ENCODE data around the gene NGF. TPM values are rescaled to one million over a fixed set of nuclear protein-coding genes. Genes with fewer than 3 reads are reported as not detected.
"Not testable (repeated sequence)": the region's sequence is repeated elsewhere in the genome, so short reads cannot be mapped to it uniquely, and the experiment has no call there.

NGF gene
- total RNA-seq, 3 donors from 2014 or later (not counting 1 experiment from before 2014, with no cell fraction given): not detected

DNA sequence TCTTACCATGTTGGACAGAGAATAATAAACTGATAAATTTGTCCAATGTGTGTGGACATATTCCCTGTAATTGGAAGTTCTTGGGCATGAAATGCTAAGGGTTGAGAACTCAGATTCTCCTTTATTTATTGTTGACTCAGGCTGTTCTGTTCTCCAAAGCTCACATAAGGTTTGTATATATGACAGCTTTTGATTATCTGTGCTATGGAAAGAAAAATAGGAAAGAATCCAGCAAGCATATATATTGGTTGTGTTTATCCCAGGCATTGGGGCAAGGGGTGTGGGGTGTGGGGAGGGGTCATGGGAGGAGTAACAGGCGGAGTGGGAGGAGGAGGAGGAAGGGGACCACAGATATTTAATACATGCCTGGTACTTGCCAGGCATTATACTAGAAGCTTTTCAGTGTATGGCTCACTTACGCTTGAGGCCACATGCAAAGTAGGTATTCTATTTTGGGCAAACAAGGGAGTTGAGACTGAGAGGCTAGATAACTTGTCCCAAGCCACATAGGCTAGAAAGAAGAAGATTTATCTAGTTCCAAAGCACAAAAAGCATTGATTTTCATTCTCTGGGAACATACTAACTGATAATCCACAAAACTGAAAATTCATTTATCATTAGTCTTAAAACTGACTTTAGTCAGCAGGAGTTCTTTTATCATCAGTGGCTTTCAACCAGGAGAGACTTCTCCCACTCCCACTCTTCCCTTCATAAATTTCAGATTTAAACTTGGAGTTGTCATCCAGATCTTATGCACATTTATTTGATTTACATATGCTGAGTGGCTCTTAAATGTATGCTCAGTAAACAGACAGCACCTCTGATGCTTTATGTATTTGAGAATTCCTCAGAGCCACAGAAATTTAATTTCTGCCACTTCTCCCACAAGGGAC lies 27.2 kb downstream of the NGF start:
- no peak overlapping the region for H3K27ac Mint-ChIP-seq
- H3K4me3 Mint-ChIP-seq: no peak overlapping the region
- ATAC-seq (no peak), DNase-seq (no peak)
- Histone ChIP-seq H3K36me3 (ENCODE audit: control insufficient read depth, insufficient read depth, low read length) (no peaks in the 10 kb centered on the region), H3K27me3 (ENCODE audit: control insufficient read depth, insufficient read depth, low read length) (no peaks in the 10 kb centered on the region), H3K9me3 (ENCODE audit: control insufficient read depth, insufficient read depth, low read length) (no peaks in the 10 kb centered on the region), H3K4me1 (ENCODE audit: control insufficient read depth, insufficient read depth, low read length) (no peaks in the 10 kb centered on the region), H3K27ac (ENCODE audit: low read length) (no peak overlapping the region), H3K4me3 (ENCODE audit: low read length) (no peak overlapping the region)
- WGBS (ENCODE audit: insufficient coverage): 75% methylated on average over 2 of the region's 2 CpGs
- peaks cover 9 to 17% of the 10 kb centered on the region in 2 donors for H3K27me3 Mint-ChIP-seq (ENCODE audit: low read depth in 2 of 2)
- H3K4me1 Mint-ChIP-seq: no peaks in the 10 kb centered on the region
- TF ChIP-seq, protein P1, sequence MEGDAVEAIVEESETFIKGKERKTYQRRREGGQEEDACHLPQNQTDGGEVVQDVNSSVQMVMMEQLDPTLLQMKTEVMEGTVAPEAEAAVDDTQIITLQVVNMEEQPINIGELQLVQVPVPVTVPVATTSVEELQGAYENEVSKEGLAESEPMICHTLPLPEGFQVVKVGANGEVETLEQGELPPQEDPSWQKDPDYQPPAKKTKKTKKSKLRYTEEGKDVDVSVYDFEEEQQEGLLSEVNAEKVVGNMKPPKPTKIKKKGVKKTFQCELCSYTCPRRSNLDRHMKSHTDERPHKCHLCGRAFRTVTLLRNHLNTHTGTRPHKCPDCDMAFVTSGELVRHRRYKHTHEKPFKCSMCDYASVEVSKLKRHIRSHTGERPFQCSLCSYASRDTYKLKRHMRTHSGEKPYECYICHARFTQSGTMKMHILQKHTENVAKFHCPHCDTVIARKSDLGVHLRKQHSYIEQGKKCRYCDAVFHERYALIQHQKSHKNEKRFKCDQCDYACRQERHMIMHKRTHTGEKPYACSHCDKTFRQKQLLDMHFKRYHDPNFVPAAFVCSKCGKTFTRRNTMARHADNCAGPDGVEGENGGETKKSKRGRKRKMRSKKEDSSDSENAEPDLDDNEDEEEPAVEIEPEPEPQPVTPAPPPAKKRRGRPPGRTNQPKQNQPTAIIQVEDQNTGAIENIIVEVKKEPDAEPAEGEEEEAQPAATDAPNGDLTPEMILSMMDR (IDR thresholded peaks at IDR 0.05): no peak
- H3K36me3 Mint-ChIP-seq: no peaks in the 10 kb centered on the region
- H3K9me3 Mint-ChIP-seq: peaks cover 2 to 3% of the 10 kb centered on the region in 2 donors
- intact Hi-C loops (cut with micrococcal nuclease): no loop called here

DNA sequence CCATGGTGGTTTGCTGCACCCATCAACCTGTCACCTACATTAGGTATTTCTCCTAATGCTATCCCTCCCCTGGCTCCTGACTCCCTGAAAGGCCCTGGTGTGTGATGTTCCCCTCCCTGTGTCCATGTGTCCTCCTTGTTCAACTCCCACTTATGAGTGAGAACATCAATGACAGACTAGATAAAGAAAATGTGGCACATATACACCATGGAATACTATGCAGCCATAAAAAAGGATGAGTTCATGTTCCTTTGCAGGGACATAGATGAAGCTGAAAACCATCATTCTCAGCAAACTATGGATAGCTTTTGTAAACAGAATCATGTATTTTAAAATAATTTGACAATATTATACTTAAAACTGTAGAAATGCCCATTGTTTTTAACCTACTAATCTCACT lies 28.5 kb downstream of the NGF start:
- H3K4me3 Mint-ChIP-seq; ATAC-seq; DNase-seq; H3K27ac ChIP-seq (ENCODE audit: low read length); H3K27ac Mint-ChIP-seq; H3K27me3 ChIP-seq (ENCODE audit: control insufficient read depth, insufficient read depth, low read length); H3K9me3 ChIP-seq (ENCODE audit: control insufficient read depth, insufficient read depth, low read length); H3K36me3 ChIP-seq (ENCODE audit: control insufficient read depth, insufficient read depth, low read length); H3K9me3 Mint-ChIP-seq; H3K4me1 ChIP-seq (ENCODE audit: control insufficient read depth, insufficient read depth, low read length); H3K4me3 ChIP-seq (ENCODE audit: low read length); H3K36me3 Mint-ChIP-seq; H3K4me1 Mint-ChIP-seq: not testable (repeated sequence)
- peaks cover 9 to 12% of the 10 kb centered on the region in 2 donors for H3K27me3 Mint-ChIP-seq (ENCODE audit: low read depth in 2 of 2)
- intact Hi-C loops (cut with micrococcal nuclease): loop anchor here (10.0 kb wide), 1 partner anchor 55 kb away; no protein-coding TSS in a partner anchor

DNA sequence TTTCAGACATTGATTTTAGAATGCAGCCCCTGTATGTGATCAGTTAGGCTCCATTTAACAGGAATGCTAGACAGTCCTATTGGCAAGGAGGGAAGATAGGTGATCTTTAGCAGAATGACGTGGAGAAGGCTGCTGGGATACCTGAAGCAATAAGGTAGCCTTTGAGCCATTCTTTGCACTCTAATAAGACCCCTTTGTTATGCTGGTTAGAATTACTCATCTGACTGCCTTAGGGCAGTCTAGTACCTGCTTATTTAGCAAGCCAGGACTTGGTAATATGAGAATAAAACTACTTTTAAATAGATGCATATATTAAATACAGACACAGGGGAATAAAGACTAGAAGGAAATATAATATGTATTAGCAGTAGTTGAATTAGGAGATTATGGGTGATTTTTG lies 29.1 kb downstream of the NGF start:
- Mint-ChIP-seq H3K4me3 (no peak overlapping the region), H3K9me3 (peaks cover 2 to 3% of the 10 kb centered on the region in 2 donors), H3K4me1 (no peaks in the 10 kb centered on the region), H3K36me3 (no peaks in the 10 kb centered on the region), H3K27ac (no peak overlapping the region), H3K27me3 (ENCODE audit: low read depth in 2 of 2) (peaks cover 9% of the 10 kb centered on the region in 2 donors)
- Histone ChIP-seq H3K27me3 (ENCODE audit: control insufficient read depth, insufficient read depth, low read length) (no peaks in the 10 kb centered on the region), H3K36me3 (ENCODE audit: control insufficient read depth, insufficient read depth, low read length) (no peaks in the 10 kb centered on the region), H3K4me3 (ENCODE audit: low read length) (no peak overlapping the region), H3K4me1 (ENCODE audit: control insufficient read depth, insufficient read depth, low read length) (no peaks in the 10 kb centered on the region), H3K27ac (ENCODE audit: low read length) (no peak overlapping the region), H3K9me3 (ENCODE audit: control insufficient read depth, insufficient read depth, low read length) (no peaks in the 10 kb centered on the region)
- TF ChIP-seq, protein P1 (IDR thresholded peaks at IDR 0.05): no peak
- DNase-seq: no peak
- intact Hi-C loops (cut with micrococcal nuclease): loop anchor here (10.0 kb wide), 1 partner anchor 56 kb away; no protein-coding TSS in a partner anchor
- ATAC-seq: no peak
- WGBS (ENCODE audit: insufficient coverage): 73% methylated on average over 1 of the region's 1 CpG

DNA sequence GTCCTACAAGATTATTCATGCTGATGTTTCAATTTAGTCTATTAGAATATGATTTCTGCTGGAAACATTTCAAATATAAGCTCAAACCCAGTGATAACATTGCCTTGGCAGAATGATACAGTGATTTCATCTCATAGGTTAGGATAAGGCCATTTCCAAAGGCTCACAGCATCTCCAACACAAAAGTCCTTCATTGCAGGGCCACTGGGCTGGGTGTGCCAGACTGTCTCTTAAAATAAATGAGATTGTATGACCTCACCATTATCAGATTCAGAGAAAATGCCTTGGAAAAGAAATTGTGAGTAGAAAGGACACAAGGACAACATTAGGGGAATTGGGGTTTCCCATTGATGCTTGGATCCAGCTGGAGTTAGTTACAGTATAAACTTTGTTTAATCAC lies 30.4 kb downstream of the NGF start:
- Histone ChIP-seq H3K4me1 (ENCODE audit: control insufficient read depth, insufficient read depth, low read length) (no peaks in the 10 kb centered on the region), H3K27me3 (ENCODE audit: control insufficient read depth, insufficient read depth, low read length) (no peaks in the 10 kb centered on the region), H3K36me3 (ENCODE audit: control insufficient read depth, insufficient read depth, low read length) (no peaks in the 10 kb centered on the region), H3K9me3 (ENCODE audit: control insufficient read depth, insufficient read depth, low read length) (no peaks in the 10 kb centered on the region), H3K27ac (ENCODE audit: low read length) (no peak overlapping the region), H3K4me3 (ENCODE audit: low read length) (no peak overlapping the region)
- TF ChIP-seq, protein P1 (IDR thresholded peaks at IDR 0.05): no peak
- Mint-ChIP-seq H3K36me3 (no peaks in the 10 kb centered on the region), H3K27me3 (ENCODE audit: low read depth in 2 of 2) (peaks cover 9 to 14% of the 10 kb centered on the region in 2 donors), H3K4me3 (no peak overlapping the region), H3K9me3 (peaks cover 2 to 6% of the 10 kb centered on the region in 2 donors), H3K4me1 (no peaks in the 10 kb centered on the region), H3K27ac (no peak overlapping the region)
- DNase-seq (no peak), ATAC-seq (no peak)
- intact Hi-C loops (cut with micrococcal nuclease): loop anchor here (10.0 kb wide), 1 partner anchor 57 kb away; no protein-coding TSS in a partner anchor
